ENCODE measurements around the gene PTCSC3.

- TF ChIP-seq CTCF (conservative IDR thresholded peaks at IDR 0.05 in 1 of 2, IDR thresholded peaks at IDR 0.05 in 1 of 2; ENCODE audit: extremely low read depth in 1 of 2, insufficient read depth in 1 of 2, low read depth in 1 of 2, low read length in 2 of 2): no peak
- TF ChIP-seq EZH2 (IDR thresholded peaks at IDR 0.05; ENCODE audit: borderline replicate concordance, low read length): no peak
Measured at GRCh38 chr14:36176524-36176923, at the start of gene PTCSC3.

Data from mammary epithelial cell (primary cell).